Activated T-helper 1 cell treated with anti-CD3 and anti-CD28 coated beads, Interleukin-2, amount 50 U/mL, for 16 hours (primary cell): ENCODE results near the gene SLC29A4.
"Not testable (repeated sequence)": the region's sequence is repeated elsewhere in the genome, so short reads cannot be mapped to it uniquely, and the experiment has no call there.

Experiments used
- DNase-seq, 2 donors: peaks; one replicate each; pipeline ENCODE4 v3.0.0-alpha.2; 2020; ENCODE audit warnings: low read depth in 1 of 2, low spot score in 1 of 2

The SLC29A4 gene, protein sequence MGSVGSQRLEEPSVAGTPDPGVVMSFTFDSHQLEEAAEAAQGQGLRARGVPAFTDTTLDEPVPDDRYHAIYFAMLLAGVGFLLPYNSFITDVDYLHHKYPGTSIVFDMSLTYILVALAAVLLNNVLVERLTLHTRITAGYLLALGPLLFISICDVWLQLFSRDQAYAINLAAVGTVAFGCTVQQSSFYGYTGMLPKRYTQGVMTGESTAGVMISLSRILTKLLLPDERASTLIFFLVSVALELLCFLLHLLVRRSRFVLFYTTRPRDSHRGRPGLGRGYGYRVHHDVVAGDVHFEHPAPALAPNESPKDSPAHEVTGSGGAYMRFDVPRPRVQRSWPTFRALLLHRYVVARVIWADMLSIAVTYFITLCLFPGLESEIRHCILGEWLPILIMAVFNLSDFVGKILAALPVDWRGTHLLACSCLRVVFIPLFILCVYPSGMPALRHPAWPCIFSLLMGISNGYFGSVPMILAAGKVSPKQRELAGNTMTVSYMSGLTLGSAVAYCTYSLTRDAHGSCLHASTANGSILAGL

DNA sequence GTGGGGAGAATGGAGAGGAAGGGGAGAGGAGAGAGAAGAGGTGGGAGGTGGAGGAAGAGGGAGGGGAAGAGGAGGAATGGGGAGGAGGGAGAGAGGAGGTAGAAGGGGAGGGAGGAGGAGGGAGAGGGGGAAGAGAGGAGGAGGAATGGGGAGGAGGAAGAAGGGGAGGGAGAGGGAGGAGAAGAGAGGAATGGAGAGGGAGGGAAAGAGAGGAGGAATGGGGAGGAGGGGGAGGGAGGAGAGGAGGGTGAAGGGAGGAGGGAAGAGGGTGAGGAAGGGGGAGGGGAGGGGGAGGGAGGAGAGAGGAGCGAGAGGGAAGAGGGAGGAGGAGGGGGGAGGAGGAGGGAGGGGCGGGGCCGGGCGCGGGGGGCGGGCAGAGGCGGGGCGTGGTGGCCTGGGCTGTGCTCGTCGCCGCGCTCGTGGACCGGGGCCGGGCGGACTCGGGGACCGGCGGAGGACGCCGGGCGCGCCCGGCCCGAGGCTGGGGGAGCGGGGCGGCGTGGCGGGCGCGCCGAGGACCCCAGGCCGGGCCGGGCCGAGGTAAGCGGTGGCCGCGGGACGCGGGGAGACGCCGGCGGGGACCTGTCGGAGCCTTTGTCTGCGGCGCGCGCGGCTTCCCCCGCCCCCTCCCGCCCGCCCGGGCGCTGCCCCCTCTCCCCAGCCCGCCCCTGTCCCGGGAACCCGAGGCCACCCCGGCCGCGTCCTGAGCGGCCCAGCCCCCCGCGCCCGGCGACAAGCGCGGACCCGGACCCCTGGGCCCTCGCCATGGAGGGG, at the start of gene SLC29A4:
Gene SLC29A4 (plus strand): TSS at position 401 of the 774 bp plus-strand sequence. CDS start 4,874 bp downstream, outside the sequence.
- DNase-seq, result no peak

DNA sequence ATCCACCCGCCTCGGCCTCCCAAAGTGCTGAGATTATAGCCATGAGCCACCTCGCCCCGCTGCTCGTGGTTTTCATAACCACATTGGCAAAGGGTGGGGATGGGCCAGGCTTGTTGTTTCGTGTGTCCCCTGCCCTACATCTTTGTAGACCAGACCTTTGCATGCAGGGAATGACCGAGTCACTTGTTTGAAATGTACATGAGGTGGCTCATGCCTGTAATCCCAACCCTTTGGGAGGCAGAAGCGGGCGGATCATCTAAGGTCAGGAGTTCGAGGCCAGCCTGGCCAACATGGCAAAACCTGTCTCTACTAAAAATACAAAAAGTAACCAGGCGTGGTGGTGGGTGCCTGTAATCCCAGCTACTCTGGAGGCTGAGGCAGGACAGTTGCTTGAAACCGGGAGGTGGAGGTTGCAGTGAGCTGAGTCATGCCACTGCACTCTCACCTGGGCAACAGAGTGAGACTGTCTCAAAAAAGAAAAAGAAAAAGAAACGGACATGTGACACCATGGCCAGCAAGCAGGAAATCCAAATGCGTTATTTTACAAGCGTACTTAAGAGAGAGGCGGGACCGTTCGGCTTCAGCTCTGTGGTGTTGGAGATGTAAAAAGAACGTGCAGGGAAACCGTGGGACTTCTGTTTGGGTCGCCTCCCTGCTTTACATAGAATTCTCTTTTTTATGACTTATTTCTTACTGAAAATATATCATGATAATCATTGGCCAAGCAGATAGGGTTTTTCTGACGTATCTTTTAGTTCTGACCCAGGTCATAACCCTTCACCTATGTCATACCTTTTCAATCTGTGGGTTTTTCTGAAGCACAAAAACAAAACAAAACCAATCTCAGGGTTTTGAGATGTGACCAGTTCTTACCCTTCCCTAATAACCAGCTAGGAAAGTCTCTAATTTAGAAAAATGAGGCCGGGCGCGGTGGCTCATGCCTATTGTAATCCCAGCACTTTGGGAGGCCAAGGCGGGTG, 47.6 kb upstream of the SLC29A4 start:
- DNase-seq, result no peak

DNA sequence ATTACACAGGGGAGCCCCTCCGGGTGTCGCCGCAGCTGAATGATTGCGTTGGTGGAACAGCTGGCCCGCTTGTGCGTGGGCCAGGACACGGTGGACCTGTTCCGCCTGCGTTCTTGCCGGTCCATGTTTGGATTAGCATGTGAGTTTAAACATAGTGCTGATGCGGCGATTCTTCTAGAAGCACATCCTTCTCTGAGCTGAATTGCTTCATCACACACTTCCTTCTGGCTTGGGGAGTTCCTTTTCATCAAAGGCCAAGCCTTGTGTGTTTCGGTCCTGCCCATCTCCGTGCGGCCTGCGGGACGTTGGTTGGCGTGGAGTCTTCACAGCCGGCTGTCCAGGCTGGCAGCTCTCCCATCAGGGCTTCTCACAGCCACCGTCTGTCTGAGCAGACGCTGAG, 45.5 kb upstream of the SLC29A4 start:
- DNase-seq, result no peak

DNA sequence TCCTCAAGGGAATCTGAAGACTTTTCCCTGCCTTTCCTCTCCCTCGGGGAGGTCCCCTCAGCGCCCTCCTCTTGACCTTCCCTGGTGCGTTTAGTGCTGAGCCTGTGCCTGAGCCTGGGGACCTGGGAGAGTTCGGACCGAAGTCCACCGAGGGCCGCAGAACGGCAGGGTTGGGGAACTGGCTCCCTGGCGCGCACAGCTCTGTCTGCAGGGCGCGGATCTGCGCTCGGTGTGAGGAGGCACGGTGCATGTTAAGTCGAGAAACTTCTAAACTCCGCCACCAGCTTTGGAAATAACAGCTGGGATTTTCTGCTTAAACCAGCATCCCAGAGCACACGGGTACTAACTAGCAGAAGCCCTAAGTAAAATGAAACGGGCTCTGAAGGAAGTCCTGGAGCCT, 44.2 kb upstream of the SLC29A4 start:
- DNase-seq, result no peak

DNA sequence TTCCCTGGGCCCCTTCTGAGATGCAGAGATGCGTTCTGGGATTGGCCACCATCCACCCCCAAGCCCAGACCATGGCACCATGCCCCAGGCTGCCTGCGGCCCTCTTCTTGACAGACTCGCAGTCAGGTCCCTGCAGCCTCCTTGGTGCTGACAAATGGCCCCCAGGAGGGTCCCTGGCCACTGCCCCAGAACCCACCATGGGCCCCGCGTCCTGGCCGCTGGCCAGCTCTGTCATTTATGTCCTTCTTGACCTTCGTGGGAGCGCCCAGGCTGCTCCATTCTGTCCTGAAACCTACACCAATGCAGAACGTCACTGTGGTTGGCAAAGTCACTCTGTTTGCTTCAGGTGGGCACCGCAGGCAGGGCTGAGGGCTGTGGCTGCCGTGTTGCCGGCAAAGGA, 39.5 kb upstream of the SLC29A4 start:
- DNase-seq, result no peak

DNA sequence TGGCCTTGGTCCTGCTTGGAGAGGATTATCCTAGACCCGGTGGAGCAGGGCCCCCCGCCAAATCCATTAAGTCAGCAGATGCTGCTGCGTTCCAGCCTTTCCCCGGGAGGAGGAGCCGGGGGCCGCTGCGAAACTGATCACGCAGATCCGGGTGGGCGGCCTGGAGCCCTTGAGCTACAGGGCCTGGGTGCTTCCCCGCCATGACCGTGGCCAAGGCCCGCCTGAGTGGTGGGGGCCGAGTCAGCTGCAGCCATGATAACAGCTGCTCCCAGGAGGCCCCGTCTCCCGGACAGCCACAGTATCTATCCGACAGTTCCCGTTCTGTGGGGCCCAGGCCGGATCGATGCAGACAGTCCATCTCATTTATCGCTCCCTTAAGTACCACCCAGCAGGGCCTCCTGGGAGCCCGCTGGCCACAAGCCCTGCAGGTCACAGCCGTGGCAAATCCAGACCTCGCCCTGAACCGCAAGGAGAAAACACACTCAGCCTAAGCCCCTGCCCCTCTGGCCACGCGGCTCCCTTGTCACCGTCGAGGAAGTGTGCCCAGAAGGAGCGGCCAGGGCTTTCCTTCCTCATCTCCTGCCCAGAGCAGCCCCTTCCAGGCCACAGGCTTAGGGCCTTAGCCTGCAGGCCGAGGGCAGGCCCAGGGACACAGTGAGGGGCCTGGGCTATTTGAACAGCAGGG, 34.4 kb upstream of the SLC29A4 start:
- DNase-seq, result no peak

DNA sequence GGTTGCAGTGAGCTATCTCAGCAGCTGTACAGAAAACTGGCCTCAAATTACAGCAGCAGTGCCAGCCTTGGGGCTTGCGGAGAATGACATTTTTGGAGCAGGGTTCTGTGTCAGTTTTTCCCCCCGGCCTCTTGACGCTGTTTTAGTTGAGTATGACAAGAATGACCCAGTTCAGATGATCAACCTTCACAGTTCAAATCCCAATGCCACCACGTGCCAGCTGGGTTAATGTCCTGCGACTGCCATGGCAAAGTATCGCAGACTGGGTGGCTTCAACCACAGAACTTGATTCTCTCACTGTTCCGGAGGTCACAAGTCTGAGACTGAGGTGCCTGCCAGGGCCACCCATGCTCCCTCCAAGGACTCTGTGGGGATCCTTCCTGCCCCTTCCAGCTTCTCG, 32.0 kb upstream of the SLC29A4 start:
- not testable (repeated sequence) for DNase-seq

DNA sequence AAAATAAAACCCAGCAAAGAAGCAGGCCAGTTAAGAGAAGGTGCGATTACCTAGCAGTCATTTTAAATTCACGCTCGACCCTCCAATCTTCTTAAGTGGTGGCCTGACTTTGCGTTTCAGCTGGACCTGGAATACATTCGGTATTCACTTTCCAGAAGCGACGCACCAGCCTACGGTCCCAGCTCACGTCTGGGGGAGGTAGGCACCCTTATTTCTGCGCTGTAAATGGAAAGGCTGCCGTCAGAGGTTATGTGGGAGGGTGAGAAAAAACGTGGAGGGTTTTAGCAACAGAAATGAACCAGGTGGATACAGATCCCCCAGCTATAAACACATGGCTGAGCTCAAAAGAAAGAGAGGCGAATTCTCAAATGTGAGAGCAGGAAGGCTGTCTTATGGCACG, 29.2 kb upstream of the SLC29A4 start:
- DNase-seq, result not testable (repeated sequence)

DNA sequence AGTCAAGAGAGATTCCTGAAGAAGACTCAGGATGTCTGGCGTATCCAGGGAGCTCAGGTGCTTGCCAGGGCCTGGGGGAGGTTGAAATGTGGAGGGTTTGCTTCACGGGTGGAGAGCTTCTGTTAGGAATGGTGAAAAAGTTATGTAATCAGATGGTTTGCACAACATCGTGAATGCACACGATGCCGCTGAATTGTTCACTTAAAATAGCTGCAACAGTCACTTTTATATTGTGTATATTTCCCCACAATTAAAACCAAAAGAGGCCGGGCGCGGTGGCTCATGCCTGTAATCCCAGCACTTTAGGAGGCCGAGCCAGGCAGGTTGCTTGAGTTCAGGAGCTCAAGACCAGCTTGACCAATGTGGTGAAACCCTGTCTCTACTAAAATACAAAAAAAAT, 28.4 kb upstream of the SLC29A4 start:
- not testable (repeated sequence) for DNase-seq

DNA sequence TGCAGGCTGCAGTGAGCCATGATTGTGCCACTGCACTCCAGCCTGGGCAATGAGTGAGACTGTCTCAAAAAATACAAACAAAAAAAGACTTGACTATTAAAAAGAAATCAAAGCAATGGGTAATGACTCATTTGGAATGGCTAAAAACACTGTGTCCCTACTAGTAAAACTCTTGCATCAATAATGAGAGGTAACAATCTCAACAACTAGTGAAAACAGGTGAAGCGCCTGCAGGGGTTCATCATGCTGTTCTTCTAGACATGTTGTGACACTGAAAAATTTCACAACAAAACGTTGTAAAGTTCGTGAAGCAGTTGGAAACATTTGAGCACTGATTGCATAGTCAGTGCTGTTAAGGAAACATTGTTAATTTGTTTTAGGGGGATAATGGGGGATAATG, 26.9 kb upstream of the SLC29A4 start:
- no peak for DNase-seq

DNA sequence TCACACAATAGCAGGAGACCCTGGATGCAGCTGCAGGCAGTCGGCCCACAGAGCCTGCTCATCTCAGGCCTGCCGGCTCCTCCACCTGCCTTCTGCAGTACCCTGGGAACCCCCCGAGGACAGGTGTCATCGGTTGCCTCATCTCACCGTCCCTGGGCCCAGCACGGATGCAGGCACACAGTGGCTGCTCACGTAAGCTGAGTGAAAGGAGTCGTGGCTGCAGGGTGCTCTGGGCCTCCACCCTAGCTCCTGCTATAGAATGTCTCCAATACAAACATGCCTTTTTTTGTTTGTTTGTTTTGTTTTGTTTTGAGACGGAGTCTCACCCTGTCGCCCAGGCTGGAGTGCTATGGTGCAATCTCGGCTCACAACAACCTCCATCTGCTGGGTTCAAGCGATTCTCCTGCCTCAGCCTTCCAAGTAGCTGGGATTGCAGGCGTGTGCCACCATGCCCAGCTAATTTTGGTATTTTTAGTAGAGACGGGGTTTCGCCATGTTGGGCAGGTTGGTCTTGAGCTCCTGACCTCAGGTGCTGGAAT, 22.1 kb upstream of the SLC29A4 start:
- DNase-seq, result not testable (repeated sequence)

DNA sequence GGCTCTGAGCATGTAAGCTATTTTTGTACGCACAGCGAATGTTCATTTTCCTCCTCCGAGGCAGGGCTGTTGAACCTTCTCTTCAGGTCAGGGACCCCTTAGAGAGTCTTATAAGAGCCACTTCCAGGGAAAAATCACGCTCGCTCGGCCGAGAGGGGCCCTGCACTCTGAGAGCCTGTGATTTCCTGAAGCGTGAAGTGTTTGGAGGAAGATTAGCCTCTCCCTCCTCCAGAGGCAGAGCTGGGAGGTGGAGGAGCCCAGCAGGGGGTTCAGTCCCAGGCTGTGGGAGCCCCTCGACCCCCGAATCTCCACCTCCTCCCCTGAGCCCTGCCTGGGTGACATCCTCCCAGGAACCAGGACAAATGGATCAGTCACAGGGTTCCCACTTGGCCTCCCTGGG, 19.7 kb upstream of the SLC29A4 start:
- DNase-seq, result not testable (repeated sequence)

DNA sequence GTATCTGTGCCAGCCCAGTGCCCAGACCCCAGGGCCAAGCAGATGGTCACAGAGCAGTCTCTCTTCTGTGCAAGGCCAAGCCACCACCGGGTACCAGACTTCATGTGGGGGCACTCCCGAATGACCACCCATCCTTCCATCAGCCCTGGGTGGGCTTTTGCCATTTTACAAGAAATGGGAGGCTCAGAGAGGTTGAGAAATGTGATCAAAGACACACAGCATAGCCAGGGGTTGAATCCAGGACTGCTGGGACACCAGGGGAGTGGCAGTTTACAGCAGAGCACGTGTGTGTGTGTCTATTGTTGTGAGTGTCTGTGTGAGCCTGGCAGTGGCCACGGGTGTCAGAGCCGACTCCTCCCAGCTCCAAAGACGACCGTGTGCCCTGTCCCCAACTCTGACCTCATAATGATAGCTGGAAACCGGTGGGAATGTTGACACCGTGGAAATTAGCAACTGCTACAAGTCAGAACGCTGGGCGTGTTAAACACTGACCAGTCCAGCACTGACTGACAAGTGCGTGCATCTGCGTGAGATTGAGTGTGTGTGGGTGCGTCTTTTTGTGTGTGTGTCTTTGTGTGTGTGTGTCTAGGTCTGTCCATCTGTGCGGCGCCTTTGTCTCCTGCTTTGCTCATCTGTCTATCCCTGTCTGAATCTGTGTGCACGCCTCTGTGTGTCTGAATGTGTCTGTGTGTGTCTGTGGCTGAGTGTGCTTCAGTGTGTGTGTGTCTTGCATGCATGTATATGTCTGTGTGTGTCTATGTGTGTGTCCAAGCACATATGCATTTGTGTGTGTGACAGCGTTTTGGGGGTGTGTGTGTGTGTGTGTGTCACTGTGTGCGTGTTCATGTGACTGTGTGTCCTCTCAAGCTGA, 17.2 kb upstream of the SLC29A4 start:
- DNase-seq, result no peak

DNA sequence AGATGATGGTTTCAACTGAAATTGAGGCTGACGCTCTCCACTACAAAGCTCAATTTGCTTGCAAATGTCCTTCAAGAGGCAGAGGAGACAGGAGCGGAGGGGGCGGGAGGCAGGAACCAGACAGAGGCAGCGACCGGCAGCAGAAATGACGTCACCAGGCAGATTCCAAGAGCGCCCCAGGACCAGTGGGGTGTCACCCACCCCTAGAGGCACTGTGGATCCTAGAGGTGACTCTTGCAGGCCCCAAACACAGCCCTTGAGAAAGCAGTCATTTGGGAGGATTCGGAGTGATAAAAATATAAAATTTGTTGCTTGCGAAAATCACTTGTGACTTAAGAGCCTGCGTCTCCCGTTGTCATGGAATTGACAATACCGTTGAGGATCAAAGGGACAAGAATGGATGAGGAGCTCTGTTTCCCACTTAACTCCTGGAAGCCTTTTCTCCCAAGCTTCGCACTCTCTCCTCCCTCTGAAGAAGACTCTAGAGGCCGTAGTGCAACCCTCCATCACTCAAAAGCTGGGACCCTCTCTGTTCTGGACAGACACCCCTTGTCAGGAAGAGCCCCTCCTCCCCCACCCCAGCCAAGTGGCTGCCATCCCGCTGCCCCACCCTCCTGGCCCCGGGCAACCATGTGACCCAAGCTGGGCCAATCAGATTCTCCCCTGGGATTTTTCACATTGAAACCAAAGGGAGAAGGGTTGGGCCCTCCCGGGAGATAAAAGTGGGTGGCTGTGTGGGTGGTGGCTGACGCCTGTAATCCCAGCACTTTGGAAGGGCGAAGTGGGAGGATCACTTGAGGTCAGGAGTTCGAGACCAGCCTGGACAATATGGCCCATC, 16.3 kb upstream of the SLC29A4 start:
- no peak for DNase-seq

DNA sequence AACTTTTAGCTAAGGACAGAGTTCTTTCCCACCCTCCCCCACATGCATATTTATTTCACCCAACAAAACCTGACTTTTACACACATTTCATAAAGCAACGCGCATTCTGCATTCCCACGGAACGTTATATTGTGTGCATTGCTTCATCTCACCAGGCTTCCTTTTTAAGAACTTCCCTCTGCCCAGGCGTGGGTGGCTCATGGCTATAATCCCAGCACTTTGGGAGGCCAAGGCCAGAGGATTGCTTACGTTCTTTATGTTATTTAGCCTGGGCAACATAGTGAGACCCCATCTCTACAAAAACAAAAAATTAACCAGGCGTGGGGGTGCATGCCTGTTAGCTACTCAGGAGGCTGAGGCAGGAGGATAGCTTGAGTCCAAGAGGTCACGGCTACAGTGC, 14.9 kb upstream of the SLC29A4 start:
- DNase-seq, result not testable (repeated sequence)

DNA sequence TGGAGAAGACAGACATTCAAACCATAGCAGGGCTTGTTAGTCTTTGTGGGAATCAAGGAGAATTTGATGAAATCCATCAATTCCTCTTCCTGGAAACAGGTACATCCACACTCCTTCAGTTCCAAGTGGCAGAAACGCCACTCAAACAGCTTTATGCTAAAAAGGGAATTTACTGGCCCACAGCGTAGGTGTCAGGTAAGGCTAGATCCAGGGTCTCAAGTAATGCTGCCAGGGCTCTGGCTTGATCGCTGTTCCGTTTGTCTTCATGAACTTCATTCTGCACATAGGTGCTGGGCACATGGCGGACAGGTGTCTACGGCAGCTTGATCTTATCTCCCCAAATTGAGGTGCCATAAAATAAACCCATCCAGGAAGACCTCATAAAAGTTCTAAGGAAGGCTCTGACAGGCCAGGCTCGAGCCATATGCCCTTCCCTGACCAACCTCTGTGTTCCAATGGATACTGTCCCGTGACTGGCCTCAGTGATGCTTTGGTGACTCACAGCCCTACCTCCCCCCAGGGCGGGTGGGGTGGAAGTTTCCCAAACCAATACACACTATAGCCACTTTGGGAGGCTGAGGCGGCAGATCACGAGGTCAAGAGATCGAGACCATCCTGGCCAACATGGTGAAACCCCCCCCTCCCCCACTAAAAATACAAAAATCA, 12.6 kb upstream of the SLC29A4 start:
- not testable (repeated sequence) for DNase-seq

DNA sequence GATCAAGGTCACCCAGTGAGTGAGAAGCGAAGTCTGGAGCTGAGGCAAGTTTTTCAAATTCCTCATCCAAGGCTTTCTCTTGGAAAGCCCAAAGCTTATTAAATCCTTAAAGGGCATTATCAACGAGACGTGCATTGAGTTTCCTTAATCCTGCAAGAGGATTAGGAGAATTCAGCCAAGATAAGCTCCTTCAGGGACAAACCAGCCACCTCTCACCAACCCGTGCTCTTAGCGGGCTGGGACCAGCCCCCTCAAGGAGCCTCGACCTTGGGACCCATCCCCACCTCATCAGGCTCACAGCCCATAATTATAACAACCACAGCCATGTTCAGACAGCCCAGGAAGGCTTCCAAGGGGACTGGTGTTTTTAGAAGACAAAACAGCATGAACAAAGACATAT, 12.0 kb upstream of the SLC29A4 start:
- no peak for DNase-seq
